NCI-H187 treated with DMSO at 0.1 percent for 48 hours (cell line): ENCODE results near the gene GRIK4.

Experiments used
- DNase-seq: peaks from one replicate; lab custom pipeline; 2025; lab: John Stamatoyannopoulos, UW

The GRIK4 gene

DNA sequence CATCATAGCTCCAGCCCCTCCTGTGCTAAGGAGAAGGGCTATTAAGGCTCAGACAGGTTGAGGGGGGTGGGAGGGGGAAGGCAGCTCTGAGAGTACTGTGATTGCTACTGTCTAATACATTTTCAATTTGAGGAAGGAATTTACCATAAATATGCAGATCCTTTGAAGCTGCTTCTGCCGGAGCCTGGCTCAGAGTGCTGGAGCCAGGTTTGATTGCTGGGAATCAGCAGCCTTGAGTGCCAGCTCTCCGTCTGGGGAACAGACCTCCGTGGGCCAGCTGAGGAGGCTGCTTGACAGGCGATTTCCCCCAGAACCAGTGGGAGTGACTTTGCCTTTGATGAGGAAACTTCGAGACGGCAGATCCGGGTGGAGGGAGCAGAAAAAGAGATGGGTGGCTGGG, 370.6 kb downstream of the GRIK4 start:
- no peak for DNase-seq

DNA sequence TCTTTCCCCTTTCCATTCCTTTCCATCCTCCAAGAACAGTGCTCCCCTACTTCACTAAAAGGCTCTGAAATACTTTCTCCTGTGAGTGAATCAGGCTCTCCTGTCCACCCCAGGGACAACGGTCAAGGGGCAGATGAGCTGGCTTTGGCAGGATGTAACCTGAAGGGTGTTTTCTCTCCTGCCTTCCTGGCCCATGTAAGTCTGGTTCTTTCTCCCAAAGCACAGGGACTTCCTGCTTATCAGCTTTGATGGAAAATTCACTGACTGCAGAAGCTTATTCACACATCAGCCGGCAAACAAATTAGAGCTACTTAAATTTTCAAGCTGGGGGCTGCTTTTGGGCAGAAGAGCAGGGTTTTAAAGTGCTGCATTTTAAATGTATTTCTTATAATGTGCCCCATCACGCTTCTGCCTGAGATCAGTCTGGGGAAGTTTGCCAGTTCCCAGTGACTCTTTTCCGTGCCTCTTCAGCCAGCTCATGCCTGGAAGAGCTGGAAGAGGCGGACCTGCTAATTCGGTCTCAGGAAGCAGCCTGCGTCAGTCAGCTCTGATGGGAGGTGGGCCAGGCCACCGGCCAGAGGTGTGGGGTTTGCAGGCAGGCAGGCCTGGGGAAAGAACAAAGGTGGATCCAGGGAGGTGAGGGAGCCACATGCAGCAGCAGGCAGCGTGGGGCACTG, 372.0 kb downstream of the GRIK4 start:
- no peak for DNase-seq

GRCh38 chr11:120884154-120885020, 372.8 kb downstream of the GRIK4 start:
- DNase-seq, result no peak

DNA sequence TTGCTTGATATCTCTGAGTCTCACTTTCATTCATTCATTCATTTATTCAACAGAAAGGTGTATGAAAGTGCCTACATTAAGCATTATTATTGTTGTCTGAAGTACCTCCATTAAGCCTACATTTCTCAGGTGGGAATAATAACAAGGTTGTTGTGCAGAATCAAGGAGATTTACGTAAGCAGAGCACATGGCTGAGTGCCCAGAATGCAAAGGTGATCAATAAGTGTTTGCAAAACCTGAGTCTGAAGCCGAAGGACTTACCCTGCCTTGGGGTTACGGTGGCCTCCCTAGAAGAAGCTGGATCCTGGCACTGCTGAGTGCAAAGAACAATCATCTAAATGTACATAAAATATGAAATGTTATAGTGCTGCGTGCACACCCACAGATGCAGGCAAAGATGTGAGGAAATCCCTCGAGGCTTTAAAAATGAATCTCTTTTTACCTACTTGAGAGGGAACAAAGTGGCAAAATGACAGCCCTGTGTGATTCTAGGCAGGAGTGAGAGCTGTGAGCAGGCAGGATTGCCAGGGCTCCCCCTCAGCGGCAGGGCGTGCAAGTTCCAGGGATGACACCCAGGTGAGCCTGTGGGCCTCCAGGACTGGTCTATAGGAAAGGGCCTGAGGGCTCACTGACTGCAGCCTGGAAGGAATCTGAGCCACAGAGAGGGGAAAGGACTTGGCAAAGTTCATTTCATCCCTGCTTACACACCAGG, 379.2 kb downstream of the GRIK4 start:
- DNase-seq, result peak; percentile 10

DNA sequence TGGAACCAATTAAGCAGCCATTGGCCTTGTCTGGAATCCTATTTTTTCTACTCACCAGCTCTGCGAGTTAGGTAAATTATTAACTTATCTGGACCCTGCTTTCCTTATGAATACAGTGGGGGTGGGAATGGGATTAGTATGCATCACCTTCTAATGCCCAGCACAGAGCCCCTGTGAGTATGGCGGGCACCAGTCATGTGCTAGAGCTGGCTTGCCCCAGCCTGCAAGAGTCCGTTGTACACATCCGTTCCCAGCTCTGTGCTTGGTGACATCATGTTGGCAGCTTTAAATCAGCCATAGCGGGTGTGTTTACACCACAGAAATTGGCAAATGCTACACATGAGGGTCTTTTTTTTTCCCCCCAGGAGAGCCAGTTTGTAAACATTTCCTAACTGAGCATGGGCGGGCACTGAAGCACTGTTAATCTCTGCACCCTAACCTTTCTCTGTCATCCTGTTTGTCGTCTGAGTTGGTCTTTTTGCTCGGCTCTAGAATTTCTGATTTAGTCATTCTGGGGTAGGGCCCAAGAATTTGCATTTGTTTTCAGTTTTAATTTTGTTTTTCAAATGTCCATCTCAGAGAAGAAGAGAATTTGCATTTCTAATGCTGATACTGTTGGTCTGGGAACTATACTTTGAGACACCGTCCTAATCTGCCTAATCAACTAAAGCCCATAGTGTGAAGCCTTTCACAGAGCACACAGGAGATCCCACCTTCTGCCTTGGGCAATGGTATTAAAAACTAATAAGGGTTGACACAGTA, 382.1 kb downstream of the GRIK4 start:
- no peak for DNase-seq

- no peak for DNase-seq
Observed at GRCh38 chr11:120894202-120894985, 382.8 kb downstream of the GRIK4 start.

DNA sequence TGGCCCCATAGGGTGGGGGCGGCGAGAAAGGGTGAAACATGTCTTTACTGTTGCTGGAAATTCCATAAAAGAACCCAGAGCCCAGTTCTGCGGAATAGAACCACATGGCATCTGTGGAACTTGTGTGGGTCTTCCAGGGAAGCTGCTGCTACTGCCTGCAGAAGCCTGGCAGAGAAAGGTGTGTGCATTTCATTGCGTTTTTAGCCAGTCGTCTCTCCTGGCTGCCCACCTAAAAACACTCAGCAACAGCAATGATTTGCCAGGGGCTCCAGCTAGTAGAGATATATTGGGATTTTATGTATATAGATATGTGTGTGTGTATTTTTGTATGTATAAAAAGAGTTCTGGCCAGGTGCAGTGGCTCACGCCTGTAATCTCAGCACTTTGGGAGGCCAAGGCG, 385.1 kb downstream of the GRIK4 start:
- DNase-seq, result no peak

DNA sequence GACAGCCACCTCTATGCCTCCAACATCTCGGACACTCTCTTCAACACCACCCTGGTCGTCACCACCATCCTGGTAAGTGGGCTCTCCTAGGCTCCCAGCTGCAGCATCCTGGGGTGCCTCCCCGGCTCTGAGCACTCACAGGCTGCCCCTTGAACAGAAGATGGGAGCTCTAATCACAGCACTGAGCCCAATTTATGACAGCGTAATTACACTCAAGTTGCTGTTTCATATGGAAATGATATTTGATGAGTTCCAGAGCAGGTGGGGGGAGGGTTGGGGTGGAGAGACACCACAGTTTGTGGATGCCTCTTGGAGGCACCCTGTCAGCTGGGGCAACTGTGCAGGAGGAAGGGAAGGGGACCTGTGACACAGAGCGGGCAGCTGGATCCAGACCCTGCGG, 387.0 kb downstream of the GRIK4 start:
- DNase-seq, result peak; percentile 21

GRCh38 chr11:120899720-120900119, 388.2 kb downstream of the GRIK4 start:
- DNase-seq, result no peak

DNA sequence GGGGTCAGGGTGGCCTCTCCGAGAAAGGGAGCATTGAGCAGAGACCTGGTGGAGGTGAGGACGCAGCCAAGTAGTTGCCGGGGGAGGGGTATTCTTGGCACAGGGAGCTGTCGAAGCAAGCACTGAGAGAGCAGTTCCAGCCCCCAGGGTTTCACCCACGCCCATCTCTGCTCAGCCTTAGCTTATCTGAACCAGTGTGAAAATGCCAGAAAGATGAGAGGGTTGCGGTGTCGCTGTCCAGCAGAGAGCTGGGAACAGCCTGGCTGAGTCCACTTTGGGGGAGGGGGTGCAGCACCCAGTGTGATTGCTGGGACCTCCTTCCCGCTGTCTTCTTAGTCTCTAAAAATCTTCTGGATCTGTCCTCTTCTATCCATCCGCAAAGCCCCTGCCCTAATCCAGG, 389.1 kb downstream of the GRIK4 start:
- DNase-seq, result no peak

- DNase-seq, result no peak
Observed at GRCh38 chr11:120903686-120904085, 392.1 kb downstream of the GRIK4 start.

DNA sequence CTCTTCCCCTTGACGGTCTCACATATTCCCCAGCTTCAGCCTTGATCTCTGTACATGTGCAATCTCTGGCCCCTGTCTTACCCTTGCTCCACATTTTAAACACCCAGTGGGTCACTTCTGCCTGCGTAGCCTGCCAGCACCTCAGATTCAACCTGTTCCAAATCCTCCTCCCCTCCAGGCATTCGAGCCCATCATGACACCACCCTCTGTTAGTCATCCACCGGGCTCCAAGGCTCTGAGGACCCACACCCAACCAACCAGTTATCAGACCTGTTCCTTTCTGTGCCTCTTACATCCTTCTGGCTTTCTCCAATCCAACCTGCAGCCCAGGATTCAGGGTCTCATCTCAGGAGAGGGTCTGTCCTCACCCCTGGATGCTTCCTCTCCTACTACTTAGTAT, 392.6 kb downstream of the GRIK4 start:
- no peak for DNase-seq

GRCh38 chr11:120906766-120907165, 395.2 kb downstream of the GRIK4 start:
- no peak for DNase-seq

DNA sequence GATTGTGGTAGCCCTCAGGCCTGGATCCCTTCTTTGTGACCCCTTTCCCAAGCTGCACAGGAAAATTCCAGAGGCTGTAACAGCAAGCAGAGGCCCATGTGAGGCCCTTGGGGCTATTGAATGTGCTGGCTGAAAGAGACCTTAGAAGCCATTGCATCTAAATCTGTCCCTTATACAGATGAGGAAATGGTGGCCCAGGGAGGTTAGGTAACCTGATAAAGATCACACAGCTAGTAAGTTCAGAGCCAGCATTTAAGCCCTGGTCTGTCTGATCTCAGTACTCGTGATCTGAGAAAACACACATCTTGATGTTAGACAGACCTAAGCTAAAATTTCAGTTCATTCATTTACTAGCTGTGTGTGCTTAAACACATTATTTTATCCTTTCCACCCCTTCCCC, 396.4 kb downstream of the GRIK4 start:
- no peak for DNase-seq

GRCh38 chr11:120908461-120909181, 397.1 kb downstream of the GRIK4 start:
- DNase-seq, result no peak

- no peak for DNase-seq
Observed at GRCh38 chr11:120909676-120910416, 398.3 kb downstream of the GRIK4 start.

- DNase-seq, result no peak
Observed at GRCh38 chr11:120911943-120912342, 400.4 kb downstream of the GRIK4 start.

- DNase-seq, result no peak
Observed at GRCh38 chr11:120912504-120912903, 401.0 kb downstream of the GRIK4 start.

DNA sequence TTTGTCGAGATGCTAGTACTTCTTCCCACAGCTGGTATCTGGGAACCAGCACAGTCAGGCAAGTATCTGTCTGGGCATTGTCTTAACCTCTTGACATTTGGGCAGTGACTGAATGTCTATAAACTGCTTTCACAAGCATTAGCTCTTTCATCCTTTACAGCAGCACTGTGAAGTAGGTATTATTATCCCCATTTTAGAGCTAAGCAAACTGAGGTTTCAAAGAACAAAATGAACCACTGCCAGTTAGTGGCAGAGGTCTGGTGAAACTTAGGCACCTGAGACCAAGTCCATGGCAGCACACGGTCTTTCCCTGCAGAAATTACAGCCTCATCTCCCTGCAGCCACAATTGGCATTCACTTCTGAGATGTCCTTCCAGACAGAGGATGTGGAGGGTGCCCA, 401.4 kb downstream of the GRIK4 start:
- no peak for DNase-seq

DNA sequence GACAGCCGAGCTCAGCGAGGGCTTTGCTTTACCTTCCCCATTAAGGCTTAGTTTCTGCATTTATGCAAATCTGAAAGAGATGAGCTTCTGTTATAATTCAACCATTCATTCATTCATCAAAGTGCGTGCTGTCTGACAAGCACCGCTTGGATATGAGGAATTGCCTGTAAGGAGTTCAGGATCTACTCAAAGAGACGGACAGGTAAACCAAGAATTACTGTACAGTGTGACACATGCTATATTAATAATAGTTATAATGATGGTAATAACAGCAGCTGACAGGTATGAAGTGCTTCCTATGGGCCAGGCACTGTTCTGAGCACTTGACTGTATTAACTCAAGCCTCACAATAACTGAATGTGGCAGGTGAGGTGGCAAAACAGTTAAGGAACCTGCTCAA, 402.5 kb downstream of the GRIK4 start:
- DNase-seq, result no peak
